HEK293 (cell line): Measurements from ENCODE around the gene RHCG.

Experiments
- CTCF ChIA-PET: fragments of 350-600 bp; formaldehyde crosslinking; extraction: SDS; loops from one replicate; lab custom pipeline; 2021; ENCODE audit warnings: antibody characterized with exemption; lab: Yijun Ruan, JAX
- POLR2A ChIA-PET: fragments of 300-600 bp; formaldehyde crosslinking; extraction: SDS; loops from one replicate; lab custom pipeline; 2020; ENCODE audit warnings: antibody characterized with exemption, inconsistent platforms; lab: Yijun Ruan, JAX
- H3K27ac ChIP-seq: fragments of 200-500 bp; sonication (Bioruptor generic); 2 replicates; pipeline ENCODE4 v1.5.1; 2014; ENCODE audit warnings: low read depth, low read length, control low read depth, inconsistent platforms; ENCODE audit errors: extremely low read depth
- H3K36me3 ChIP-seq, 2 experiments: fragments of 200-500 bp in 1 of 2; sonication (Bioruptor generic) in 1 of 2; 1 replicate in 1 of 2; 2 replicates in 1 of 2; pipeline ENCODE4 v1.5.1; 2014 to 2017; ENCODE audit warnings: inconsistent platforms in 2 of 2, low read length in 2 of 2; ENCODE audit not compliant: control insufficient read depth in 2 of 2, insufficient read depth in 1 of 2
- H3K4me1 ChIP-seq: fragments of 200-500 bp; sonication (Bioruptor generic); 2 replicates; pipeline ENCODE4 v1.5.1; 2014; ENCODE audit warnings: mild to moderate bottlenecking, low read length, inconsistent platforms; ENCODE audit not compliant: control insufficient read depth, insufficient read depth
- H3K4me3 ChIP-seq: 2 replicates; pipeline ENCODE4 v1.5.1; 2011; ENCODE audit warnings: low read depth, mild to moderate bottlenecking, control low read depth, low read length, moderate library complexity
- H3K9me3 ChIP-seq: fragments of 200-500 bp; sonication (Bioruptor generic); 2 replicates; pipeline ENCODE4 v1.5.1; 2014; ENCODE audit warnings: low read depth, low read length, inconsistent platforms; ENCODE audit not compliant: control insufficient read depth, insufficient read depth
- GLI4 ChIP-seq: fragments of 450-650 bp; formaldehyde crosslinking; IDR thresholded peaks from 2 replicates; pipeline ENCODE4 v1.5.1; 2016; ENCODE audit warnings: missing biosample characterization, missing genetic modification characterization
- GLIS1 ChIP-seq: fragments of 450-650 bp; formaldehyde crosslinking; IDR thresholded peaks from 2 replicates; pipeline ENCODE4 v1.5.1; 2016; ENCODE audit warnings: missing biosample characterization, missing genetic modification characterization
- GLIS2 ChIP-seq: fragments of 450-650 bp; formaldehyde crosslinking; IDR thresholded peaks from 2 replicates; pipeline ENCODE4 v1.5.1; 2016; ENCODE audit warnings: missing biosample characterization, missing genetic modification characterization
- HOXA7 ChIP-seq: sonication (generic); formaldehyde crosslinking; IDR thresholded peaks from 2 replicates; pipeline ENCODE4 v1.8.1; 2022; ENCODE audit warnings: missing genetic modification reagents, borderline replicate concordance
- WT1 ChIP-seq: fragments of 450-650 bp; formaldehyde crosslinking; IDR thresholded peaks from 2 replicates; pipeline ENCODE4 v1.5.1; 2016; ENCODE audit warnings: missing biosample characterization, missing genetic modification characterization
- ZNF146 ChIP-seq: fragments of 450-650 bp; formaldehyde crosslinking; IDR thresholded peaks from 2 replicates; pipeline ENCODE4 v1.5.1; 2016; ENCODE audit warnings: missing biosample characterization, missing genetic modification characterization
- ZNF600 ChIP-seq: fragments of 450-650 bp; formaldehyde crosslinking; IDR thresholded peaks from 2 replicates; pipeline ENCODE4 v1.5.1; 2016; ENCODE audit warnings: missing biosample characterization, missing genetic modification characterization
- TF ChIP-seq, protein P1 (sequence below): fragments of 450-650 bp; formaldehyde crosslinking; IDR thresholded peaks from 2 replicates; pipeline ENCODE4 v1.5.1; 2017; ENCODE audit warnings: missing biosample characterization, mild to moderate bottlenecking, missing genetic modification characterization, moderate library complexity
- TF ChIP-seq, protein P2 (sequence below): fragments of 450-650 bp; formaldehyde crosslinking; IDR thresholded peaks from 2 replicates; pipeline ENCODE4 v1.5.1; 2016; ENCODE audit warnings: missing biosample characterization, missing genetic modification characterization
- TF ChIP-seq, protein P3 (sequence below): fragments of 450-650 bp; formaldehyde crosslinking; IDR thresholded peaks from 2 replicates; pipeline ENCODE4 v1.5.1; 2016; ENCODE audit warnings: missing biosample characterization, missing genetic modification characterization, borderline replicate concordance
- TF ChIP-seq, protein P4 (sequence below): fragments of 450-650 bp; formaldehyde crosslinking; IDR thresholded peaks from 2 replicates; pipeline ENCODE4 v1.5.1; 2016; ENCODE audit warnings: missing biosample characterization, missing genetic modification characterization
- TF ChIP-seq, protein P5 (sequence below): fragments of 450-650 bp; formaldehyde crosslinking; IDR thresholded peaks from 2 replicates; pipeline ENCODE4 v1.5.0; 2017; ENCODE audit warnings: missing biosample characterization, missing genetic modification characterization, borderline replicate concordance

The RHCG gene

DNA sequence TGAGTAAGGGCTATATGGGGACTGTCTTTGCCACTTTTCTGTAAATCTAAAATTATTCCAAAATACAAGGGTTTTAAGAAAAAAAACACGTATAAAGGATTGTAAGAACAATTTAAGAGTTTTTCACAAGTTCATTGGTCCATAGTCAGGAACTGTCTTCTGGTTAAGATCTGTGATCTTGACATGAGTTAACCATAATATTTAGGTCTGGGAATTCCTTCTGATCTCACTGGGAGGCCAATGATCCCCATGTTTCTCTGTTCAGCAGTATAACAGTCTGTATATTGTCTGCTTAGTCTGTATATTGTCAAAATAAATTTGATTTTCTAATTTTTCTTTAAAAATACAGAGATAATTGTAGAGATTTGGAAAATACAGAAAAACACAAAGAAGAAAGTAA lies 848 bp upstream of the RHCG start:
- POLR2A ChIA-PET: interaction anchor here (1.3 kb wide), 1 partner anchor 9 kb away, joined by 4 read pairs; no protein-coding TSS in a partner anchor
- CTCF ChIA-PET: interaction anchor here (0.6 to 1.4 kb wide), 5 partner anchors 9 to 138 kb away, joined by 3 to 6 read pairs (median 5); no protein-coding TSS in a partner anchor

More for the DNA sequence above, 848 bp upstream of the RHCG start:
- TF ChIP-seq ZNF600 (tag by site-specific recombination) (no peak), ZNF146 (tag by site-specific recombination) (no peak), GLIS1 (tag by site-specific recombination) (no peak), GLI4 (no peak), WT1 (tag by site-specific recombination) (no peak), HOXA7 (CRISPR knock-in tag) (no peak), GLIS2 (tag by site-specific recombination) (no peak)
- TF ChIP-seq, protein P1, sequence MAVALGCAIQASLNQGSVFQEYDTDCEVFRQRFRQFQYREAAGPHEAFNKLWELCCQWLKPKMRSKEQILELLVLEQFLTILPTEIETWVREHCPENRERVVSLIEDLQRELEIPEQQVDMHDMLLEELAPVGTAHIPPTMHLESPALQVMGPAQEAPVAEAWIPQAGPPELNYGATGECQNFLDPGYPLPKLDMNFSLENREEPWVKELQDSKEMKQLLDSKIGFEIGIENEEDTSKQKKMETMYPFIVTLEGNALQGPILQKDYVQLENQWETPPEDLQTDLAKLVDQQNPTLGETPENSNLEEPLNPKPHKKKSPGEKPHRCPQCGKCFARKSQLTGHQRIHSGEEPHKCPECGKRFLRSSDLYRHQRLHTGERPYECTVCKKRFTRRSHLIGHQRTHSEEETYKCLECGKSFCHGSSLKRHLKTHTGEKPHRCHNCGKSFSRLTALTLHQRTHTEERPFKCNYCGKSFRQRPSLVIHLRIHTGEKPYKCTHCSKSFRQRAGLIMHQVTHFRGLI: no peak
- TF ChIP-seq, protein P2, sequence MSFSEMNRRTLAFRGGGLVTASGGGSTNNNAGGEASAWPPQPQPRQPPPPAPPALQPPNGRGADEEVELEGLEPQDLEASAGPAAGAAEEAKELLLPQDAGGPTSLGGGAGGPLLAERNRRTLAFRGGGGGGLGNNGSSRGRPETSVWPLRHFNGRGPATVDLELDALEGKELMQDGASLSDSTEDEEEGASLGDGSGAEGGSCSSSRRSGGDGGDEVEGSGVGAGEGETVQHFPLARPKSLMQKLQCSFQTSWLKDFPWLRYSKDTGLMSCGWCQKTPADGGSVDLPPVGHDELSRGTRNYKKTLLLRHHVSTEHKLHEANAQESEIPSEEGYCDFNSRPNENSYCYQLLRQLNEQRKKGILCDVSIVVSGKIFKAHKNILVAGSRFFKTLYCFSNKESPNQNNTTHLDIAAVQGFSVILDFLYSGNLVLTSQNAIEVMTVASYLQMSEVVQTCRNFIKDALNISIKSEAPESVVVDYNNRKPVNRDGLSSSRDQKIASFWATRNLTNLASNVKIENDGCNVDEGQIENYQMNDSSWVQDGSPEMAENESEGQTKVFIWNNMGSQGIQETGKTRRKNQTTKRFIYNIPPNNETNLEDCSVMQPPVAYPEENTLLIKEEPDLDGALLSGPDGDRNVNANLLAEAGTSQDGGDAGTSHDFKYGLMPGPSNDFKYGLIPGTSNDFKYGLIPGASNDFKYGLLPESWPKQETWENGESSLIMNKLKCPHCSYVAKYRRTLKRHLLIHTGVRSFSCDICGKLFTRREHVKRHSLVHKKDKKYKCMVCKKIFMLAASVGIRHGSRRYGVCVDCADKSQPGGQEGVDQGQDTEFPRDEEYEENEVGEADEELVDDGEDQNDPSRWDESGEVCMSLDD (tag by site-specific recombination): no peak
- TF ChIP-seq, protein P3, sequence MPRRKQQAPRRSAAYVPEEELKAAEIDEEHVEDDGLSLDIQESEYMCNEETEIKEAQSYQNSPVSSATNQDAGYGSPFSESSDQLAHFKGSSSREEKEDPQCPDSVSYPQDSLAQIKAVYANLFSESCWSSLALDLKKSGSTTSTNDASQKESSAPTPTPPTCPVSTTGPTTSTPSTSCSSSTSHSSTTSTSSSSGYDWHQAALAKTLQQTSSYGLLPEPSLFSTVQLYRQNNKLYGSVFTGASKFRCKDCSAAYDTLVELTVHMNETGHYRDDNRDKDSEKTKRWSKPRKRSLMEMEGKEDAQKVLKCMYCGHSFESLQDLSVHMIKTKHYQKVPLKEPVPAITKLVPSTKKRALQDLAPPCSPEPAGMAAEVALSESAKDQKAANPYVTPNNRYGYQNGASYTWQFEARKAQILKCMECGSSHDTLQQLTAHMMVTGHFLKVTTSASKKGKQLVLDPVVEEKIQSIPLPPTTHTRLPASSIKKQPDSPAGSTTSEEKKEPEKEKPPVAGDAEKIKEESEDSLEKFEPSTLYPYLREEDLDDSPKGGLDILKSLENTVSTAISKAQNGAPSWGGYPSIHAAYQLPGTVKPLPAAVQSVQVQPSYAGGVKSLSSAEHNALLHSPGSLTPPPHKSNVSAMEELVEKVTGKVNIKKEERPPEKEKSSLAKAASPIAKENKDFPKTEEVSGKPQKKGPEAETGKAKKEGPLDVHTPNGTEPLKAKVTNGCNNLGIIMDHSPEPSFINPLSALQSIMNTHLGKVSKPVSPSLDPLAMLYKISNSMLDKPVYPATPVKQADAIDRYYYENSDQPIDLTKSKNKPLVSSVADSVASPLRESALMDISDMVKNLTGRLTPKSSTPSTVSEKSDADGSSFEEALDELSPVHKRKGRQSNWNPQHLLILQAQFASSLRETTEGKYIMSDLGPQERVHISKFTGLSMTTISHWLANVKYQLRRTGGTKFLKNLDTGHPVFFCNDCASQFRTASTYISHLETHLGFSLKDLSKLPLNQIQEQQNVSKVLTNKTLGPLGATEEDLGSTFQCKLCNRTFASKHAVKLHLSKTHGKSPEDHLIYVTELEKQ: no peak
- TF ChIP-seq, protein P4, sequence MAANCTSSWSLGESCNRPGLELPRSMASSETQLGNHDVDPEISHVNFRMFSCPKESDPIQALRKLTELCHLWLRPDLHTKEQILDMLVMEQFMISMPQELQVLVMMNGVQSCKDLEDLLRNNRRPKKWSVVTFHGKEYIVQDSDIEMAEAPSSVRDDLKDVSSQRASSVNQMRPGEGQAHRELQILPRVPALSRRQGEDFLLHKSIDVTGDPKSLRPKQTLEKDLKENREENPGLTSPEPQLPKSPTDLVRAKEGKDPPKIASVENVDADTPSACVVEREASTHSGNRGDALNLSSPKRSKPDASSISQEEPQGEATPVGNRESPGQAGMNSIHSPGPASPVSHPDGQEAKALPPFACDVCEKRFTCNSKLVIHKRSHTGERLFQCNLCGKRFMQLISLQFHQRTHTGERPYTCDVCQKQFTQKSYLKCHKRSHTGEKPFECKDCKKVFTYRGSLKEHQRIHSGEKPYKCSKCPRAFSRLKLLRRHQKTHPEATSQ (tag by site-specific recombination): no peak
- TF ChIP-seq, protein P5, sequence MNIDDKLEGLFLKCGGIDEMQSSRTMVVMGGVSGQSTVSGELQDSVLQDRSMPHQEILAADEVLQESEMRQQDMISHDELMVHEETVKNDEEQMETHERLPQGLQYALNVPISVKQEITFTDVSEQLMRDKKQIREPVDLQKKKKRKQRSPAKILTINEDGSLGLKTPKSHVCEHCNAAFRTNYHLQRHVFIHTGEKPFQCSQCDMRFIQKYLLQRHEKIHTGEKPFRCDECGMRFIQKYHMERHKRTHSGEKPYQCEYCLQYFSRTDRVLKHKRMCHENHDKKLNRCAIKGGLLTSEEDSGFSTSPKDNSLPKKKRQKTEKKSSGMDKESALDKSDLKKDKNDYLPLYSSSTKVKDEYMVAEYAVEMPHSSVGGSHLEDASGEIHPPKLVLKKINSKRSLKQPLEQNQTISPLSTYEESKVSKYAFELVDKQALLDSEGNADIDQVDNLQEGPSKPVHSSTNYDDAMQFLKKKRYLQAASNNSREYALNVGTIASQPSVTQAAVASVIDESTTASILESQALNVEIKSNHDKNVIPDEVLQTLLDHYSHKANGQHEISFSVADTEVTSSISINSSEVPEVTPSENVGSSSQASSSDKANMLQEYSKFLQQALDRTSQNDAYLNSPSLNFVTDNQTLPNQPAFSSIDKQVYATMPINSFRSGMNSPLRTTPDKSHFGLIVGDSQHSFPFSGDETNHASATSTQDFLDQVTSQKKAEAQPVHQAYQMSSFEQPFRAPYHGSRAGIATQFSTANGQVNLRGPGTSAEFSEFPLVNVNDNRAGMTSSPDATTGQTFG (tag by site-specific recombination): no peak
- Histone ChIP-seq H3K36me3 (no peaks in the 10 kb centered on the region), H3K4me1 (no peaks in the 10 kb centered on the region), H3K27ac (no peak overlapping the region), H3K9me3 (no peaks in the 10 kb centered on the region), H3K4me3 (no peak overlapping the region)
